Smooth muscle cell of the brain vasculature (primary cell): ENCODE data around the gene EPM2AIP1.
"Not testable (repeated sequence)": the region's sequence is repeated elsewhere in the genome, so short reads cannot be mapped to it uniquely, and the experiment has no call there.

Experiments
- DNase-seq: peaks from one replicate; pipeline ENCODE4 v3.0.0-alpha.2; 2012; ENCODE audit warnings: low read depth, low spot score

The EPM2AIP1 gene

DNA sequence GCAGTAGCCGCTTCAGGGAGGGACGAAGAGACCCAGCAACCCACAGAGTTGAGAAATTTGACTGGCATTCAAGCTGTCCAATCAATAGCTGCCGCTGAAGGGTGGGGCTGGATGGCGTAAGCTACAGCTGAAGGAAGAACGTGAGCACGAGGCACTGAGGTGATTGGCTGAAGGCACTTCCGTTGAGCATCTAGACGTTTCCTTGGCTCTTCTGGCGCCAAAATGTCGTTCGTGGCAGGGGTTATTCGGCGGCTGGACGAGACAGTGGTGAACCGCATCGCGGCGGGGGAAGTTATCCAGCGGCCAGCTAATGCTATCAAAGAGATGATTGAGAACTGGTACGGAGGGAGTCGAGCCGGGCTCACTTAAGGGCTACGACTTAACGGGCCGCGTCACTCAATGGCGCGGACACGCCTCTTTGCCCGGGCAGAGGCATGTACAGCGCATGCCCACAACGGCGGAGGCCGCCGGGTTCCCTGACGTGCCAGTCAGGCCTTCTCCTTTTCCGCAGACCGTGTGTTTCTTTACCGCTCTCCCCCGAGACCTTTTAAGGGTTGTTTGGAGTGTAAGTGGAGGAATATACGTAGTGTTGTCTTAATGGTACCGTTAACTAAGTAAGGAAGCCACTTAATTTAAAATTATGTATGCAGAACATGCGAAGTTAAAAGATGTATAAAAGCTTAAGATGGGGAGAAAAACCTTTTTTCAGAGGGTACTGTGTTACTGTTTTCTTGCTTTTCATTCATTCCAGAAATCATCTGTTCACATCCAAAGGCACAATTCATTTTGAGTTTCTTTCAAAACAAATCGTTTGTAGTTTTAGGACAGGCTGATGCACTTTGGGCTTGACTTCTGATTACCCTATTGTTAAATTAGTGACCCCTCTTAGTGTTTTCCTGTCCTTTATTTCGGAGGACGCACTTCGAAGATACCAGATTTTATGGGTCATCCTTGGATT is 674 bp upstream of the EPM2AIP1 start, which contains the start of gene MLH1:
Gene MLH1 (plus strand): TSS at position 193 of the 958 bp plus-strand sequence. CDS start 30 bp downstream, at position 223.
- peak; percentile 100 for DNase-seq

GRCh38 chr3:36991923-36992805 is 767 bp downstream of the EPM2AIP1 start:
- DNase-seq, result peak; percentile 7

DNA sequence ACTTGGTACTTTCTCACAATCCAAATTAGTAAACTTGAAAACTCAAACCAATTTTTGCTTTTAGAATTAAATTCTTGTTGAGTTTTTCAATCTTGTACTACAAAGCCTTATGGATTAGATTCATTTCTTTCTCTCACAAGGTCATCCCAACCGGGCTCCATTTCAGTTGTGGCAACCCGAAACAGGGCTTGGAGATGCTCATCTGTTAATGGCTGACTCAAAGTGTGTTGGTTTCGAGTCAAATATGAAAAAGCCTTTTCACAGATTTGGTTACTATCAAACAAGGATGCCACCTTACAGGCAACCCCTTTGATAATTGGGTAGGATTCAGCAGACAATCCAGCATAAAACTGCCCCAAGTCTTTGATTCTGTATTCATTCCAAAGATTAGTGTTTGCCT is 1.8 kb downstream of the EPM2AIP1 start:
- no peak for DNase-seq

DNA sequence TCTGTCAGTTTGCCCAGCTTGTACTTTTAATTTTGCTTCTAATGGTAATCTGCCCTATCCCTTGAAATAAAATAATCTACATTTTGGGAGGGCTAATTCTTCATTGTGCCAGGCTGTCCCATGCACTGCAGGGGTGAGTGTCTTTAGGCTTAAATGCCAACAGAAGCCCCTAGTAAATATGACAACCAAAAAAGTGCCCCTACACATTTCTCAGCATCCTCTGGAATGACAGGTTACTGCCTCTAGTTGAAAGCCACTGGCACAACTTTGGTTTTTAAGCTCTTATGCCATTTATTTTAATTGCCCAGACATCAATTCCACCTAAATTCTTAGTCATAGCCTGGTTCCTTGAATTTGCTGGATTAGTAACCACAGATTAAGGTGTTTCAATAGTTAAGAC is 3.4 kb downstream of the EPM2AIP1 start:
- no peak for DNase-seq

DNA sequence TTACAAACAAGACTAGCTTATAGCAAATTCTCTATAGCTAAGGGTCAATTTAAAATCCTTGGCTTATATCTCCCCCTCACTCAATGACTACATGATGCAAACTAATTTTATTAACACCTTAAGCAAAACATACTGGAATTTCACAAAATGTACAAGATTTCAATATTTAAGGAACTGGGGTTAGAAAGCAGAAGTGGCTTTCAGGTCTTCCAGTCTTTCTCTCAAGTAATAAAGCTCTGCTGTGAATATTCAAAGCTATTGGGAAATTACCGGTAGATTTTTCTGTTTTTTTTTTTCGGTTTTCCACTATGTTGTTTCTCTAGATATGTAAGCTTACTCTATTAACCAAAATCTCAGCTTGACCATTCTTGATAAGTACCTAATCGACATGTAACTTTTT is 3.9 kb downstream of the EPM2AIP1 start:
- DNase-seq, result no peak

- no peak for DNase-seq
These were observed 4.6 kb downstream of the EPM2AIP1 start for GRCh38 chr3:36988356-36988755.

DNA sequence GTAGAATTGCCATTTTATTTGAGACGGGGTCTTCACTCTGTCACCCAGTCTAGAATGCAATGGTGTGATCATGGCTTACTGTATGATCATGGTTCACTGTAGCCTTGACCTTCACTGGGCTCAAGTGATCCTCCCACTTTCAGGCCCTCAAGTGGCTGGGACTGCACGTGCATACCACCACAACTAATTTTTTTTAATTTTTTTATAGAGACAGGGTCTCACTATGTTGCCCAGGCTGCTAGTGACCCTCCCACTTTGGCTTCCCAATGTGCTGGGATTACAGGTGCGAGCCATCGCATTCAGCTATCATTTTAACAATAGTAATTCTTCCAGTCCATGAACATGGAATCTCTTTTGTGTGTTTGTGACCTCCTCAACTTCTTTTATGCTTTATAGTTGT is 11.9 kb downstream of the EPM2AIP1 start:
- DNase-seq, result no peak

GRCh38 chr3:36973139-36973538 is 19.8 kb downstream of the EPM2AIP1 start:
- DNase-seq, result no peak

DNA sequence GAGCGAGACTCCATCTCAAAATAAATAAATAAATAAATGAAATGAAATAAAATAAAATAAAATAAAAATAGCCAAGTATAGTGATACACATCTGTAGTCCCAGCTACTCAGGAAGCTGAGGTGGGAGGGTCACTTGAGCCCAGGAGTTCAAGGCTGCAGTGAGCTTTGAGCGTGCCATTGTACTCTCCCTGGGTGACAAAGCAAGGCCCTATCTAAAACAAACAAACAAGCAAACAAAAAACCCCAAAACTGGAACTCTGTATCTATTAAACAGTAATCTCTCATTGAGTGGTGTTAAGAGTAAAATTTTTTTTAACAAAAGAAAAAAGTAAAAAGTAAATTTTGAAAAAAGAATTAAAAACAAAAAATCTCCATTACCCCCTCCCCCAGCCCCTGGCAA is 20.8 kb downstream of the EPM2AIP1 start:
- DNase-seq, result no peak

DNA sequence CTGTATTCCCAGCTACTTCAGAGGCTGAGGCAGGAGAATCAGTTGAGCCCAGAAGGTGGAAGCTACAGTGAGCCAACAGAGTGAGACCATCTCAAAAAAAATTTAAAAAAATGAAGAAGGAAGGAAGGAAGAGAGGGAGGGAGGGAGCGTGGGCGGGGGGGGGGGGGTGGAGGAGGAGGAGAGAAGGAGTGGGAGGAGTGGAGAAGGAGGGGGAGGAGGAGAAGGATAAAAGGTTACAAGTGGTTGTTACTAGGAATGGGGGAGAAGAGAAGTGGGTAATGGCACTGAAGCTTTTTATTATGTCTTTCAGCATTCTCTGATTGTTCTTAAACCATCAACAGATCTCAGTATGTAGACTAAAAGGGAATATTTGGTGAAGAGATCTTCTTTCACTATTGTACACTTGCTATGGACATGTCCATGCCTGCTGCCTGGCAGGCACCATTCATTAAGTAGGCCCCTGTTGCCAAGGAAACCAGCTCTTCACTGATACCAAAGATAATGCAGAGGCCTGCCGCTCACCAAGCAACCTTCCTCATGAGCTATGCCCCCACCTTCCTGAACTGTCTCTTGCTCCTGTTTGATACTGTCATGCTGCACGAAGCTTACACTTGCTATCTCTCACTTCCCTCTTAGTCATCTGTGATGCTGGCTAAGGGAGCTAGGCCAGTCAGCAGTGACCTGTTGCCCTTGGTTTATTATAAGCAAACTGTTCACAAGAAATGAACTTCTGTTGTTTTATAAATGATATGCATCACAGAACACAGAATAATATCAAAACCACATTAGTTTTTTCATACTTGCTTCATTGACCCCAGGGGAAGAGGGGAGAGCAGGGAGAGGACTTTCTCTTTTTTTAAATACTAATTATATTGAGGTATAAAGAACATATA is 23.1 kb downstream of the EPM2AIP1 start:
- no peak for DNase-seq

- DNase-seq, result no peak
These were observed 23.8 kb downstream of the EPM2AIP1 start for GRCh38 chr3:36969085-36969484.

- no peak for DNase-seq
These were observed 27.5 kb downstream of the EPM2AIP1 start for GRCh38 chr3:36965440-36965839.

GRCh38 chr3:36964817-36965216 is 28.1 kb downstream of the EPM2AIP1 start:
- DNase-seq, result no peak

DNA sequence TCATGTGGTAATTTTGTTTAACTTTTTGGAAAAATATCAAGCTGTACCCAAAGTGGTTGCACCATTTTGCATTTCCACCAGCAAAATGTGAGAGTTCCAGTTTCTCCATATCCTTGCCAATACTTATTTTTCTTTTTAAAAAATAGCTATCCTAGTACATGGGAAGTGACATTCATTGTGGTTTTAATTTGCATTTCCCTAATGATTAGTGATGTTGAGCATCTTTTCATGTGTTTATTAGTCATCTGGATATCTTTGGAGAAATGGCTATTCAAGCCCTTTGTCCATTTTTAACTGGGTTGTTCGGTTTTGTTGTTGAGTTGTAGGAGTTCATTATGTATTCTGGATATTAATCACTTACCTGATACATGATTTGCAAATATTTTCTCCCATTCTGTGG is 28.6 kb downstream of the EPM2AIP1 start:
- DNase-seq, result no peak

- DNase-seq, result not testable (repeated sequence)
These were observed 29.9 kb downstream of the EPM2AIP1 start for GRCh38 chr3:36963008-36963407.

- no peak for DNase-seq
These were observed 32.4 kb downstream of the EPM2AIP1 start for GRCh38 chr3:36960502-36960901.

- DNase-seq, result no peak
These were observed 33.1 kb downstream of the EPM2AIP1 start for GRCh38 chr3:36959821-36960220.

DNA sequence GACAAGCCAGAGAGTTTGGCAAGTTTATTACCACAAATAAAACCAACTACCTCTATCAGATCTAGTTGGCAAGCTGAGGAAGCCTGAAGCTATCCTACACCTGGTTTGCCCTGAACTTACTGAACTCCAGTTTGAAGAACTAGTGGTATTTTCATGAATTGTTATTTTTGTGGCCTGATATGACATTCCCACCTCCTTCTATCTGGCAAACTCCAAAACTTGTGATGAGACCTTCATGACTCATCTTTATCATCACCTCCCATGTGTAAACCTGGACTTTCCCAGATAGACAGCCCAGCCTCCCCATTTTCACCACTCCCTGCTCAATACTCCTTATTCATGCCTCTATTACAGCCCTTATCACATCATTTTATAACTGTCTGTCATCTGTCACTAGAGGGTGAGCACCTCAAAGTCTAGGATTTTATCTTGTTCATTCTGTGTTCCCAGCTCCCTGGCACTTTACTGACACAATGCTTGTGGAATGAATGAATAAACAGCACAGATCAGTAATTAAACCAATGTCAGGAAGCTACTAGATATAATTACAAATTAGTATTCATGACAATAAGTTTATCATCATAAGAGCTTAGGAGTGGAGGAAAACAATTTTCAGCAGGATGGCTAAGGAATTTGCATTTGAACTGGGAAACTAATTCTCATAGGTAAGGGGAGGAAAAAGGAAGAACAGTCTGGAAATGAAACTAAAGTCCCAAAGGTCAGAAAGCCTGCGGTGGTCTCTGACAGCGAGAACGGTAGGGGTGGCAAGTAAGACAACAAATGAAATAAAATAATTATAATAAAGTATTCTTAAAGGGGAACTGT is 34.9 kb downstream of the EPM2AIP1 start:
- no peak for DNase-seq

DNA sequence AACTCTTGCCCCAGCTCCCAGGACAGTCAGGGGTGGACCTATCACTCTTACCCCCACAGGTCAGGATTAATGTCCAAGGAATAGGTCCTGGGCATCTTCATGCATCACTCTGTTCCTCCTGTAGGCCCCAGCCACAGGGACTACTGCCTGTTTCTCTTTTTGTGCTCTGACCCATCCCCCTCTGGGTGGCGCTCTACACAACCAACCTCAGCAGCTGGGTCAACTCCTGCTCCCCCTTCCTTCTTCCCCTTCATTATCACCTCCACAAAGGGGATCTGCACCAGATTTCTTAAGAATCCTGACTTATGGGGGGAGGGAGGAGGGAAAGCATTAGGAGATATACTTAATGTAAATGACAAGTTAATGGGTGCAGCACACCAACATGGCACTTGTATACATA is 35.9 kb downstream of the EPM2AIP1 start:
- DNase-seq, result no peak

DNA sequence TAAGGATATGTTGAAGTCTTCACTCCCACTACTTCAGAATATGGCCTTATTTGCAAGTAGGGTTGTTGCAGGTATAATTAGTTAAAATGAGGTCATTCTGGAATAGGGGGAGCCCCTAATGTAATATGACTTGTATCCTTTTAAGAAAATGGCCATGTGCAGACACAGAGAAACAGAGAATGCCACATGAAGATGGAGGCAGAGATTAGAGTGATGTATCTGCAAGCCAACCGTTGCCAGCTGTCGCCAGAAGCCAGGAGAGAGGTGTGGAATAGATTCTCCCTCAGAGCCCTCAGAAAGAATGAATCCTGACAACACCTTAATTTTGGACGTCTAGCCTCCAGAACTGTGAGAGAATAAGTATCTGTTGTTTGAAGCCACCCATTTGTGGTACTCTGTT is 36.8 kb downstream of the EPM2AIP1 start:
- no peak for DNase-seq
